Heart left ventricle (tissue), 13 donors: Measurements from ENCODE around the gene LRRC1.

Experiments used
- CTCF ChIP-seq, 12 donors: fragments of 200-600 bp; sonication (generic) in 4 of 12; IDR thresholded peaks; one replicate each; pipeline versions ENCODE4 v1.5.0 to v1.8.0; 2018 to 2022; ENCODE audit warnings: antibody characterized with exemption in 12 of 12, mild to moderate bottlenecking in 5 of 12
- POLR2A ChIP-seq, 2 donors: fragments of 450-650 bp; IDR thresholded peaks; one replicate each; pipeline ENCODE4 v1.6.1; 2017; ENCODE audit warnings: antibody characterized with exemption in 2 of 2, mild to moderate bottlenecking in 2 of 2, moderate library complexity in 2 of 2
- donor health status: ischemic (EF 13 %, LVEDD 7.1; RV severe dilation, severe dysfunction).
- donor health status: DM: no; HTN: yes; CAD: no.
- donor health status: DM: no; HTN: no; CAD: no.
- donor health status: ischemic (EF 25% LVEDD 6.9; RV normal size, moderate dysfunction).
- donor health status: ischemic (EF 25% LVEDD 5.7; RV mildly dilated, moderate dysfunction).
- donor health status: ischemic (EF 35%, LVEDD 5.7; RV mildly dilated, moderate dysfunction).
- donor health status: nonischemic (EF 11% LVEDD 7.7; RV severe dilation, severe dysfunction).
- donor health status: DM: yes; HTN: yes; CAD: no.
- donor health status: PGD.
- donor health status: ischemic (EF 29% LVEDD 5.4; RV normal size, mild dysfunction).
- donor health status: nonischemic (EF 23%, LVEDD 6.1; RV moderate dilation, normal function).

- no peak for TF ChIP-seq CTCF (IDR thresholded peaks at IDR 0.05)
- no peak for TF ChIP-seq POLR2A (IDR thresholded peaks at IDR 0.05)
These were observed 2.0 kb downstream of the LRRC1 start for GRCh38 chr6:53796791-53797190.
